GM23338 (cell line): ENCODE data around the gene DSE. TPM values are rescaled to one million over a fixed set of nuclear protein-coding genes. Genes with fewer than 3 reads are reported as not detected.

Experiments used
- ATAC-seq: fragments of 200-7000 bp; cut with Tn5 transposase; 3 replicates; pipeline ENCODE4 v1.9.1; 2020
- DNase-seq: peaks from one replicate; pipeline ENCODE4 v3.0.0-alpha.2; 2015; ENCODE audit warnings: low spot score
- H2AFZ ChIP-seq: fragments of 200-600 bp; sonication (generic); 2 replicates; pipeline ENCODE4 v1.8.0; 2016; ENCODE audit warnings: antibody characterized with exemption, mild to moderate bottlenecking, moderate library complexity
- H3F3A ChIP-seq: fragments of 200-600 bp; sonication (generic); replicated peaks from 2 replicates; pipeline ENCODE4 v1.8.0; 2017; ENCODE audit warnings: antibody characterized with exemption, mixed run types, low read depth
- H3K27ac ChIP-seq: fragments of 200-600 bp; sonication (generic); 2 replicates; pipeline ENCODE4 v1.6.1; 2016; ENCODE audit warnings: low read depth
- H3K27me3 ChIP-seq: fragments of 200-600 bp; sonication (generic); 2 replicates; pipeline ENCODE4 v1.8.0; 2016; ENCODE audit warnings: mild to moderate bottlenecking, mixed run types, moderate library complexity; ENCODE audit not compliant: insufficient read depth
- H3K36me3 ChIP-seq: fragments of 200-600 bp; sonication (generic); 2 replicates; pipeline ENCODE4 v1.8.0; 2016; ENCODE audit warnings: mild to moderate bottlenecking; ENCODE audit not compliant: insufficient read depth
- H3K4me1 ChIP-seq: fragments of 200-600 bp; sonication (generic); 2 replicates; pipeline ENCODE4 v1.8.0; 2016; ENCODE audit warnings: mild to moderate bottlenecking, moderate library complexity; ENCODE audit not compliant: insufficient read depth
- H3K4me2 ChIP-seq: fragments of 200-600 bp; sonication (generic); 2 replicates; pipeline ENCODE4 v1.7.1; 2017; ENCODE audit warnings: mixed run types
- H3K4me3 ChIP-seq: fragments of 200-600 bp; sonication (generic); 2 replicates; pipeline ENCODE4 v1.6.1; 2016; ENCODE audit warnings: mixed run types
- H3K79me2 ChIP-seq: fragments of 200-600 bp; sonication (generic); replicated peaks from 2 replicates; pipeline ENCODE4 v1.8.0; 2017; ENCODE audit warnings: mild to moderate bottlenecking; ENCODE audit not compliant: insufficient read depth
- H3K9me2 ChIP-seq: fragments of 200-600 bp; sonication (generic); 2 replicates; pipeline ENCODE4 v1.8.0; 2017; ENCODE audit not compliant: insufficient read depth
- H4K20me1 ChIP-seq: fragments of 200-600 bp; sonication (generic); replicated peaks from 2 replicates; pipeline ENCODE4 v1.8.0; 2017; ENCODE audit warnings: mild to moderate bottlenecking; ENCODE audit not compliant: insufficient read depth
- H3K27ac Mint-ChIP-seq: 2 replicates; pipeline ENCODE4 v1.8.0; 2020; ENCODE audit warnings: inconsistent platforms, mild to moderate bottlenecking, moderate library complexity, mixed read lengths
- H3K27me3 Mint-ChIP-seq: 3 replicates; pipeline ENCODE4 v1.8.0; 2022; ENCODE audit warnings: low read depth, mild to moderate bottlenecking, moderate library complexity, mixed read lengths, inconsistent platforms; ENCODE audit not compliant: insufficient read depth, poor library complexity
- H3K36me3 Mint-ChIP-seq: 3 replicates; pipeline ENCODE4 v1.8.0; 2021; ENCODE audit warnings: low read depth, mild to moderate bottlenecking, inconsistent platforms, moderate library complexity, mixed read lengths
- H3K4me1 Mint-ChIP-seq: 3 replicates; pipeline ENCODE4 v1.8.0; 2020; ENCODE audit warnings: mild to moderate bottlenecking, inconsistent platforms, mixed read lengths
- H3K4me3 Mint-ChIP-seq: 3 replicates; pipeline ENCODE4 v1.8.0; 2021; ENCODE audit warnings: moderate library complexity, mild to moderate bottlenecking, inconsistent platforms, mixed read lengths
- H3K9me3 Mint-ChIP-seq: 3 replicates; pipeline ENCODE4 v1.8.0; 2020; ENCODE audit warnings: moderate library complexity, mild to moderate bottlenecking, inconsistent platforms, mixed read lengths
- CREB1 ChIP-seq: fragments of 250-450 bp; sonication (Bioruptor Pico); IDR thresholded peaks from 2 replicates; pipeline ENCODE4 v1.5.0; 2020; ENCODE audit warnings: low read depth, mild to moderate bottlenecking, moderate library complexity
- CTCF ChIP-seq, 2 experiments: fragments of 200-600 bp in 1 of 2; sonication (generic) in 1 of 2; conservative IDR thresholded peaks; 2 replicates each; pipeline versions ENCODE4 v1.5.1 to v1.6.1; 2016 to 2017; ENCODE audit warnings: antibody characterized with exemption in 2 of 2, low read depth in 2 of 2, mild to moderate bottlenecking in 2 of 2, moderate library complexity in 1 of 2
- EZH2 ChIP-seq: fragments of 200-600 bp; sonication (generic); IDR thresholded peaks from one replicate; pipeline ENCODE4 v1.8.0; 2017; ENCODE audit warnings: antibody characterized with exemption, mild to moderate bottlenecking, low read depth; ENCODE audit not compliant: unreplicated experiment
- EZH2phosphoT487 ChIP-seq: fragments of 200-600 bp; sonication (generic); IDR thresholded peaks from one replicate; pipeline ENCODE4 v1.8.1; 2018; ENCODE audit warnings: antibody characterized with exemption; ENCODE audit not compliant: unreplicated experiment
- JUNB ChIP-seq: IDR thresholded peaks from one replicate; pipeline ENCODE4 v1.6.1; 2016; ENCODE audit warnings: antibody characterized with exemption; ENCODE audit not compliant: unreplicated experiment
- NANOG ChIP-seq: IDR thresholded peaks from 2 replicates; pipeline ENCODE4 v1.6.1; 2016; ENCODE audit warnings: antibody characterized with exemption, borderline replicate concordance
- REST ChIP-seq: IDR thresholded peaks from one replicate; pipeline ENCODE4 v1.6.1; 2018; ENCODE audit warnings: antibody characterized with exemption; ENCODE audit not compliant: unreplicated experiment
- STAT1 ChIP-seq: IDR thresholded peaks from one replicate; pipeline ENCODE4 v1.6.1; 2016; ENCODE audit warnings: antibody characterized with exemption; ENCODE audit not compliant: unreplicated experiment
- ZNF114 ChIP-seq: fragments of 250-450 bp; sonication (Bioruptor Pico); IDR thresholded peaks from 2 replicates; pipeline ENCODE4 v1.5.0; 2020; ENCODE audit warnings: mild to moderate bottlenecking, moderate library complexity
- ZNF462 ChIP-seq: fragments of 250-450 bp; sonication (Bioruptor Pico); IDR thresholded peaks from 2 replicates; pipeline ENCODE4 v1.5.0; 2020; ENCODE audit warnings: mild to moderate bottlenecking, moderate library complexity
- polyA plus RNA-seq: library from polyadenylated mRNA; unstranded; fragments of >200 nt; fragmentation: Nextera tagmentation; extraction: Ambion mirVana; gene quantifications from 2 replicates; pipeline ENCODE4 v1.2.1, GENCODE V29; 2016
- total RNA-seq: library from RNA; depleted of rRNA; stranded (reverse); fragments of >200 nt; shearing (Covaris generic); gene quantifications from 2 replicates; pipeline ENCODE4 v1.2.3, GENCODE V29; 2014
- TF ChIP-seq, protein P1 (sequence below): IDR thresholded peaks from 2 replicates; pipeline ENCODE4 v1.6.1; 2016; ENCODE audit warnings: antibody characterized with exemption

The DSE gene
- total and polyA plus RNA-seq, 2 experiments from 2014 or later: 18.8 to 45.2 TPM

- Mint-ChIP-seq H3K9me3 (0 out of 3 replicates have a peak, but pooled peaks cover 3% of the 10 kb centered on the region), H3K27ac (no peak overlapping the region), H3K4me1 (peaks cover 10% of the 10 kb centered on the region), H3K36me3 (no peaks in the 10 kb centered on the region; the same call in 2 of the 3 replicates), H3K27me3 (peaks cover 2% of the 10 kb centered on the region), H3K4me3 (no peak overlapping the region)
- no peaks in the 10 kb centered on the region for H3F3A ChIP-seq
- H3K36me3 ChIP-seq: no peaks in the 10 kb centered on the region
- H3K9me2 ChIP-seq: no peaks in the 10 kb centered on the region
- no peak overlapping the region for H3K4me2 ChIP-seq
- no peak overlapping the region for H2AFZ ChIP-seq
- H3K27ac ChIP-seq: no peak overlapping the region
- DNase-seq: no peak
- H3K4me1 ChIP-seq: no peaks in the 10 kb centered on the region
- TF ChIP-seq ZNF114 (CRISPR knock-in tag) (no peak), NANOG (no peak), JUNB (no peak), ZNF462 (no peak), CREB1 (CRISPR knock-in tag) (no peak), CTCF (conservative IDR thresholded peaks at IDR 0.05; ENCODE audit: low read depth in 2 of 2) (no peak), REST (no peak), EZH2 (no peak), EZH2phosphoT487 (no peak), STAT1 (no peak)
- TF ChIP-seq, protein P1, sequence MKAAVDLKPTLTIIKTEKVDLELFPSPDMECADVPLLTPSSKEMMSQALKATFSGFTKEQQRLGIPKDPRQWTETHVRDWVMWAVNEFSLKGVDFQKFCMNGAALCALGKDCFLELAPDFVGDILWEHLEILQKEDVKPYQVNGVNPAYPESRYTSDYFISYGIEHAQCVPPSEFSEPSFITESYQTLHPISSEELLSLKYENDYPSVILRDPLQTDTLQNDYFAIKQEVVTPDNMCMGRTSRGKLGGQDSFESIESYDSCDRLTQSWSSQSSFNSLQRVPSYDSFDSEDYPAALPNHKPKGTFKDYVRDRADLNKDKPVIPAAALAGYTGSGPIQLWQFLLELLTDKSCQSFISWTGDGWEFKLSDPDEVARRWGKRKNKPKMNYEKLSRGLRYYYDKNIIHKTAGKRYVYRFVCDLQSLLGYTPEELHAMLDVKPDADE: no peak
- ATAC-seq: no peak
- no peaks in the 10 kb centered on the region for H4K20me1 ChIP-seq
- H3K27me3 ChIP-seq: no peaks in the 10 kb centered on the region
- no peak overlapping the region for H3K4me3 ChIP-seq
- no peaks in the 10 kb centered on the region for H3K79me2 ChIP-seq
Measured at GRCh38 chr6:116351101-116351500, 19.6 kb upstream of the DSE start.
